HepG2 (cell line): ENCODE data around the gene TIPIN. TPM values are rescaled to one million over a fixed set of nuclear protein-coding genes. Genes with fewer than 3 reads are reported as not detected.

Source experiments
- CC2D1A ChIP-seq: sonication (generic); formaldehyde crosslinking; IDR thresholded peaks from 2 replicates; pipeline ENCODE4 v1.8.1; 2023; ENCODE audit warnings: mild to moderate bottlenecking, missing genetic modification reagents
- CHD4 ChIP-seq: fragments of 200-600 bp; sonication (generic); IDR thresholded peaks from 2 replicates; pipeline ENCODE4 v1.7.0; 2017; ENCODE audit warnings: mild to moderate bottlenecking, low read length, borderline replicate concordance
- DMAP1 ChIP-seq: IDR thresholded peaks from 2 replicates; pipeline ENCODE4 v1.6.1; 2016
- EHMT2 ChIP-seq: fragments of 200-600 bp; sonication (generic); IDR thresholded peaks from 2 replicates; pipeline ENCODE4 v1.7.0; 2017; ENCODE audit warnings: antibody characterized with exemption, low read depth, low read length, borderline replicate concordance
- HES4 ChIP-seq: sonication (generic); formaldehyde crosslinking; IDR thresholded peaks from 2 replicates; pipeline ENCODE4 v1.9.0; 2021; ENCODE audit warnings: mild to moderate bottlenecking, missing genetic modification reagents, borderline replicate concordance
- IKZF4 ChIP-seq: sonication (generic); formaldehyde crosslinking; IDR thresholded peaks from 2 replicates; pipeline ENCODE4 v1.5.1; 2020; ENCODE audit warnings: borderline replicate concordance, mild to moderate bottlenecking, low read depth, missing genetic modification reagents; ENCODE audit errors: not compliant biosample characterization
- MYNN ChIP-seq: sonication (generic); formaldehyde crosslinking; IDR thresholded peaks from 2 replicates; pipeline ENCODE4 v1.4.0; 2020; ENCODE audit warnings: mild to moderate bottlenecking, low read depth, missing genetic modification reagents
- RFX5 ChIP-seq: IDR thresholded peaks from 2 replicates; pipeline ENCODE4 v1.6.1; 2011; ENCODE audit warnings: low read depth, low read length, improper control_type of control experiment
- TBP ChIP-seq: sonication (generic); formaldehyde crosslinking; IDR thresholded peaks from 2 replicates; pipeline ENCODE4 v1.5.0; 2020; ENCODE audit warnings: missing genetic modification reagents
- ZNF20 ChIP-seq: sonication (generic); formaldehyde crosslinking; IDR thresholded peaks from 2 replicates; pipeline ENCODE4 v1.4.0; 2020; ENCODE audit warnings: mild to moderate bottlenecking, moderate library complexity, missing genetic modification reagents
- ZNF331 ChIP-seq: sonication (generic); formaldehyde crosslinking; IDR thresholded peaks from 2 replicates; pipeline ENCODE4 v1.4.0; 2020; ENCODE audit warnings: missing genetic modification reagents
- ZNF562 ChIP-seq: sonication (generic); formaldehyde crosslinking; IDR thresholded peaks from 2 replicates; pipeline ENCODE4 v1.8.0; 2022; ENCODE audit warnings: missing genetic modification reagents, borderline replicate concordance
- ZNF724P ChIP-seq: sonication (generic); formaldehyde crosslinking; IDR thresholded peaks from 2 replicates; pipeline ENCODE4 v1.8.0; 2022; ENCODE audit warnings: missing genetic modification reagents, borderline replicate concordance
- polyA plus RNA-seq, 8 experiments: library from polyadenylated mRNA; depleted of rRNA in 3 of 8; stranded (reverse) in 7 of 8; unstranded in 1 of 8; fragments of >200 nt; fragmentation: Illumina TruSeq in 4 of 8; extraction: Trizol in 4 of 8; gene quantifications; 2 replicates each; pipeline versions ENCODE4 v1.2.1 to v1.2.3, GENCODE V29; 2011 to 2016; ENCODE audit warnings: low read depth in 4 of 8, missing spikeins in 1 of 8, mixed read lengths in 1 of 8; ENCODE audit not compliant: insufficient read depth in 1 of 8
- total RNA-seq, 5 experiments: library from RNA; depleted of rRNA; stranded (reverse); fragments of >200 nt; fragmentation: Illumina TruSeq; extraction: Trizol; gene quantifications; 2 replicates each; pipeline ENCODE4 v1.2.3, GENCODE V29; 2016; ENCODE audit warnings: low read depth in 1 of 5
- TF ChIP-seq, protein P1 (sequence below): sonication (generic); formaldehyde crosslinking; IDR thresholded peaks from 2 replicates; pipeline ENCODE4 v1.4.0; 2020; ENCODE audit warnings: missing genetic modification reagents
- TF ChIP-seq, protein P2 (sequence below): sonication (generic); formaldehyde crosslinking; IDR thresholded peaks from 2 replicates; pipeline ENCODE4 v1.8.1; 2023; ENCODE audit warnings: mild to moderate bottlenecking, inconsistent platforms, moderate library complexity, missing genetic modification reagents, borderline replicate concordance
- TF ChIP-seq, protein P3 (sequence below): sonication (generic); formaldehyde crosslinking; IDR thresholded peaks from 2 replicates; pipeline ENCODE4 v1.5.0; 2020; ENCODE audit warnings: mild to moderate bottlenecking, missing genetic modification reagents

TIPIN gene
- total and polyA plus RNA-seq, 2 of the 13 experiments (the other 11 are each of a cell fraction or from before 2014, with no cell fraction given) = 2.7 to 28.6 TPM

DNA sequence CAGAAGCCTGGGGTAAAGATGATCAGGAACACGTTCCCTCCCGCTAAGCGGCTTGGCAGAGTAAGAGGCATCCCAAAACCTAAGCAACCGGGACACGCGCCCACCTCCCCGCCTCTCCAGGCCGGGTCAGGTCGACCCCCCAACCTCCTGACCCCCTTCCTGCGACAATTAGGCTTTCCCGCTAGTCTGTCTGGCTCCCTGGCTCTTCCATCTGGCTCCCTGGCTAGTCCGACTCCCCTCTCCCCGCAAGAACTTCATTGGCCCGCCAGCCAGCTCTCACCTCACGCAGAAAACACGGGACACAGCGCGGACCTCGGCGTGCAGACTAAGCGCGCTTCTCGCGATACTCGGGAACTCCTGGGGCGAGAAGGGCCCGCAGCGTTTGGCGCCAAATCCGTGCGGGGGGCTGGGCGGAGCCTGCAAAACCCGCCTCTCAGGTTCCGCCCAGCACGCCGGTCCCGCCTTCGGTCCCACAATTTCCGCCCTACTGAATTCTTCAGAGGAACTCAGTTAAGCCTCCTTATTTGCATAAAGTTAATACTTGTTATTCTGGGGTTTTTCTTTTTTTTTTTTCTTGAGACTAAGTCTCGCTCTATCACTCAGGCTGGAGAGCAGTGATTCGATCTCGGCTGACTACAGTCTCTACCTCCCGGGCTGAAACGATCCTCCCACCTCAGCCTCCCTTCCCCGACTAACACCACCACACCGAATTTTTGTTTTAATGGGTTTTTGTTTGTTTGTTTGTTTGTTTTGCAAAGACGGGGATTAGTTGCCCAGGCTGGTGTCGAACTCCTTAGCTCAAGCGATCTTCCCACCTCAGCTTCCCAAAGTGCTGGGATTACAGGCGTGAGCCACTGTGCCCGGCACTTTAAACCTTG lies at the start of gene TIPIN (continued):
- TF ChIP-seq CHD4 (no peak), EHMT2 (no peak), RFX5 (no peak), TBP (CRISPR knock-in tag) (no peak), DMAP1 (CRISPR knock-in tag) (peak; percentile 75; the same call in 1 of the 2 replicates), ZNF562 (CRISPR knock-in tag) (no peak), ZNF724P (CRISPR knock-in tag) (peak; percentile 74; the same call in 1 of the 2 replicates), MYNN (no peak), ZNF20 (0 out of 2 replicates have a peak, but pooled peaks have one; percentile 37), ZNF331 (CRISPR knock-in tag) (peak; percentile 62; the same call in 1 of the 2 replicates), CC2D1A (CRISPR knock-in tag) (no peak), IKZF4 (CRISPR knock-in tag) (peak; percentile 33), HES4 (CRISPR knock-in tag) (no peak; the same call in 1 of the 2 replicates)
- TF ChIP-seq, protein P1, sequence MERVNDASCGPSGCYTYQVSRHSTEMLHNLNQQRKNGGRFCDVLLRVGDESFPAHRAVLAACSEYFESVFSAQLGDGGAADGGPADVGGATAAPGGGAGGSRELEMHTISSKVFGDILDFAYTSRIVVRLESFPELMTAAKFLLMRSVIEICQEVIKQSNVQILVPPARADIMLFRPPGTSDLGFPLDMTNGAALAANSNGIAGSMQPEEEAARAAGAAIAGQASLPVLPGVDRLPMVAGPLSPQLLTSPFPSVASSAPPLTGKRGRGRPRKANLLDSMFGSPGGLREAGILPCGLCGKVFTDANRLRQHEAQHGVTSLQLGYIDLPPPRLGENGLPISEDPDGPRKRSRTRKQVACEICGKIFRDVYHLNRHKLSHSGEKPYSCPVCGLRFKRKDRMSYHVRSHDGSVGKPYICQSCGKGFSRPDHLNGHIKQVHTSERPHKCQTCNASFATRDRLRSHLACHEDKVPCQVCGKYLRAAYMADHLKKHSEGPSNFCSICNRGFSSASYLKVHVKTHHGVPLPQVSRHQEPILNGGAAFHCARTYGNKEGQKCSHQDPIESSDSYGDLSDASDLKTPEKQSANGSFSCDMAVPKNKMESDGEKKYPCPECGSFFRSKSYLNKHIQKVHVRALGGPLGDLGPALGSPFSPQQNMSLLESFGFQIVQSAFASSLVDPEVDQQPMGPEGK (CRISPR knock-in tag) = peak; percentile 64
- TF ChIP-seq, protein P2, sequence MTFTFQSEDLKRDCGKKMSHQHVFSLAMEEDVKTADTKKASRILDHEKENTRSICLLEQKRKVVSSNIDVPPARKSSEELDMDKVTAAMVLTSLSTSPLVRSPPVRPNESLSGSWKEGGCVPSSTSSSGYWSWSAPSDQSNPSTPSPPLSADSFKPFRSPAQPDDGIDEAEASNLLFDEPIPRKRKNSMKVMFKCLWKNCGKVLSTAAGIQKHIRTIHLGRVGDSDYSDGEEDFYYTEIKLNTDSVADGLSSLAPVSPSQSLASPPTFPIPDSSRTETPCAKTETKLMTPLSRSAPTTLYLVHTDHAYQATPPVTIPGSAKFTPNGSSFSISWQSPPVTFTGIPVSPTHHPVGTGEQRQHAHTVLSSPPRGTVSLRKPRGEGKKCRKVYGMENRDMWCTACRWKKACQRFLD (CRISPR knock-in tag) = peak; percentile 72; the same call in 1 of the 2 replicates
- TF ChIP-seq, protein P3, sequence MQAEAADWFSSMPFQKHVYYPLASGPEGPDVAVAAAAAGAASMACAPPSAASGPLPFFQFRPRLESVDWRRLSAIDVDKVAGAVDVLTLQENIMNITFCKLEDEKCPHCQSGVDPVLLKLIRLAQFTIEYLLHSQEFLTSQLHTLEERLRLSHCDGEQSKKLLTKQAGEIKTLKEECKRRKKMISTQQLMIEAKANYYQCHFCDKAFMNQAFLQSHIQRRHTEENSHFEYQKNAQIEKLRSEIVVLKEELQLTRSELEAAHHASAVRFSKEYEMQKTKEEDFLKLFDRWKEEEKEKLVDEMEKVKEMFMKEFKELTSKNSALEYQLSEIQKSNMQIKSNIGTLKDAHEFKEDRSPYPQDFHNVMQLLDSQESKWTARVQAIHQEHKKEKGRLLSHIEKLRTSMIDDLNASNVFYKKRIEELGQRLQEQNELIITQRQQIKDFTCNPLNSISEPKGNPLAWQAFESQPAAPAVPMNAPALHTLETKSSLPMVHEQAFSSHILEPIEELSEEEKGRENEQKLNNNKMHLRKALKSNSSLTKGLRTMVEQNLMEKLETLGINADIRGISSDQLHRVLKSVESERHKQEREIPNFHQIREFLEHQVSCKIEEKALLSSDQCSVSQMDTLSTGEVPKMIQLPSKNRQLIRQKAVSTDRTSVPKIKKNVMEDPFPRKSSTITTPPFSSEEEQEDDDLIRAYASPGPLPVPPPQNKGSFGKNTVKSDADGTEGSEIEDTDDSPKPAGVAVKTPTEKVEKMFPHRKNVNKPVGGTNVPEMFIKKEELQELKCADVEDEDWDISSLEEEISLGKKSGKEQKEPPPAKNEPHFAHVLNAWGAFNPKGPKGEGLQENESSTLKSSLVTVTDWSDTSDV (CRISPR knock-in tag) = 0 out of 2 replicates have a peak, but pooled peaks have one; percentile 57
